HepG2 (cell line): Measurements from ENCODE around the gene RABL6. TPM values are rescaled to one million over a fixed set of nuclear protein-coding genes. Genes with fewer than 3 reads are reported as not detected.

Experiments used
- ESRRA ChIP-seq: sonication (generic); formaldehyde crosslinking; IDR thresholded peaks from 2 replicates; pipeline ENCODE4 v1.5.1; 2020; ENCODE audit warnings: mild to moderate bottlenecking, low read depth, missing genetic modification reagents
- GTF3A ChIP-seq: sonication (generic); formaldehyde crosslinking; conservative IDR thresholded peaks from 2 replicates; pipeline ENCODE4 v1.4.0; 2020; ENCODE audit warnings: mild to moderate bottlenecking, missing genetic modification reagents
- HNRNPK ChIP-seq: fragments of 200-400 bp; formaldehyde crosslinking; IDR thresholded peaks from 2 replicates; pipeline ENCODE4 v1.6.1; 2018; ENCODE audit warnings: low read length, low read depth, moderate library complexity, mild to moderate bottlenecking; ENCODE audit not compliant: poor library complexity, severe bottlenecking
- KDM5B ChIP-seq: sonication (generic); formaldehyde crosslinking; IDR thresholded peaks from 2 replicates; pipeline ENCODE4 v1.4.0; 2020; ENCODE audit warnings: missing genetic modification reagents, mild to moderate bottlenecking, borderline replicate concordance
- RCOR2 ChIP-seq: IDR thresholded peaks from 2 replicates; pipeline ENCODE4 v1.6.1; 2016; ENCODE audit warnings: missing biosample characterization, missing genetic modification reagents
- RFX1 ChIP-seq: fragments of 450-650 bp; IDR thresholded peaks from 2 replicates; pipeline ENCODE4 v1.6.1; 2017
- SALL2 ChIP-seq: sonication (generic); formaldehyde crosslinking; IDR thresholded peaks from 2 replicates; pipeline ENCODE4 v1.8.1; 2023; ENCODE audit warnings: mild to moderate bottlenecking, missing genetic modification reagents, inconsistent platforms
- SMARCC2 ChIP-seq: fragments of 450-650 bp; IDR thresholded peaks from 2 replicates; pipeline ENCODE4 v1.6.1; 2017; ENCODE audit warnings: antibody characterized with exemption, mild to moderate bottlenecking
- SP4 ChIP-seq: sonication (generic); formaldehyde crosslinking; IDR thresholded peaks from 2 replicates; pipeline ENCODE4 v1.8.1; 2023; ENCODE audit warnings: mild to moderate bottlenecking, missing genetic modification reagents
- SP5 ChIP-seq: IDR thresholded peaks from 2 replicates; pipeline ENCODE4 v1.6.1; 2016; ENCODE audit warnings: low read depth, borderline replicate concordance
- ZBTB39 ChIP-seq: sonication (generic); formaldehyde crosslinking; IDR thresholded peaks from 2 replicates; pipeline ENCODE4 v1.5.0; 2020; ENCODE audit warnings: missing genetic modification reagents
- ZBTB42 ChIP-seq: sonication (generic); formaldehyde crosslinking; IDR thresholded peaks from 2 replicates; pipeline ENCODE4 v1.5.0; 2020; ENCODE audit warnings: mild to moderate bottlenecking, missing genetic modification reagents
- ZGPAT ChIP-seq: IDR thresholded peaks from 2 replicates; pipeline ENCODE4 v1.6.1; 2016; ENCODE audit warnings: mild to moderate bottlenecking
- ZHX2 ChIP-seq, 2 experiments: sonication (generic) in 1 of 2; formaldehyde crosslinking in 1 of 2; IDR thresholded peaks; 2 replicates each; pipeline versions ENCODE4 v1.6.1 to v1.9.0; 2014 to 2022; ENCODE audit warnings: antibody characterized with exemption in 1 of 2, borderline replicate concordance in 1 of 2, inconsistent platforms in 1 of 2, low read depth in 1 of 2, missing genetic modification reagents in 1 of 2
- ZNF704 ChIP-seq: sonication (generic); formaldehyde crosslinking; IDR thresholded peaks from 2 replicates; pipeline ENCODE4 v1.8.1; 2023; ENCODE audit warnings: mild to moderate bottlenecking, inconsistent platforms, moderate library complexity, missing genetic modification reagents, borderline replicate concordance
- ZNF768 ChIP-seq: sonication (generic); formaldehyde crosslinking; IDR thresholded peaks from 2 replicates; pipeline ENCODE4 v1.4.0; 2020; ENCODE audit warnings: missing genetic modification reagents
- ZNF788 ChIP-seq: sonication (generic); formaldehyde crosslinking; IDR thresholded peaks from 2 replicates; pipeline ENCODE4 v1.5.0; 2020; ENCODE audit warnings: mild to moderate bottlenecking, missing genetic modification reagents, borderline replicate concordance
- polyA plus RNA-seq, 8 experiments: library from polyadenylated mRNA; depleted of rRNA in 3 of 8; stranded (reverse) in 7 of 8; unstranded in 1 of 8; fragments of >200 nt; fragmentation: Illumina TruSeq in 4 of 8; extraction: Trizol in 4 of 8; gene quantifications; 2 replicates each; pipeline versions ENCODE4 v1.2.1 to v1.2.3, GENCODE V29; 2011 to 2016; ENCODE audit warnings: low read depth in 4 of 8, missing spikeins in 1 of 8, mixed read lengths in 1 of 8; ENCODE audit not compliant: insufficient read depth in 1 of 8
- total RNA-seq, 5 experiments: library from RNA; depleted of rRNA; stranded (reverse); fragments of >200 nt; fragmentation: Illumina TruSeq; extraction: Trizol; gene quantifications; 2 replicates each; pipeline ENCODE4 v1.2.3, GENCODE V29; 2016; ENCODE audit warnings: low read depth in 1 of 5

RABL6 gene
- total and polyA plus RNA-seq, 2 of the 13 experiments (the other 11 are each of a cell fraction or from before 2014, with no cell fraction given), result 81.5 to 125 TPM

- TF ChIP-seq ZHX2 (IDR thresholded peaks at IDR 0.05; ENCODE audit: low read depth) (no peak), ZHX2 (CRISPR knock-in tag; IDR thresholded peaks at IDR 0.05; ENCODE audit: borderline replicate concordance) (no peak), ZNF768 (CRISPR knock-in tag) (peak; percentile 36; the same call in 1 of the 2 replicates), ESRRA (CRISPR knock-in tag) (peak; percentile 73), SALL2 (CRISPR knock-in tag) (0 out of 2 replicates have a peak, but pooled peaks have one; percentile 29), ZNF704 (CRISPR knock-in tag) (0 out of 2 replicates have a peak, but pooled peaks have one; percentile 63), RFX1 (peak; percentile 52), SP4 (CRISPR knock-in tag) (0 out of 2 replicates have a peak, but pooled peaks have one; percentile 33), SMARCC2 (no peak), ZNF788 (CRISPR knock-in tag) (peak; percentile 52; the same call in 1 of the 2 replicates), ZGPAT (0 out of 2 replicates have a peak, but pooled peaks have one; percentile 23), KDM5B (peak; percentile 51; the same call in 1 of the 2 replicates), HNRNPK (peak; percentile 56), GTF3A (CRISPR knock-in tag) (0 out of 2 replicates have a peak, but pooled peaks have one; percentile 36), SP5 (CRISPR knock-in tag) (peak; percentile 31), ZBTB42 (CRISPR knock-in tag) (0 out of 2 replicates have a peak, but pooled peaks have one; percentile 34), RCOR2 (CRISPR knock-in tag) (no peak), ZBTB39 (CRISPR knock-in tag) (no peak)
Measured at GRCh38 chr9:136840877-136841645, 33.3 kb downstream of the RABL6 start (continued).
